Measurements from ENCODE around the gene SYNE2.
"Not testable (repeated sequence)": the region's sequence is repeated elsewhere in the genome, so short reads cannot be mapped to it uniquely, and the experiment has no call there.

SYNE2 gene

DNA sequence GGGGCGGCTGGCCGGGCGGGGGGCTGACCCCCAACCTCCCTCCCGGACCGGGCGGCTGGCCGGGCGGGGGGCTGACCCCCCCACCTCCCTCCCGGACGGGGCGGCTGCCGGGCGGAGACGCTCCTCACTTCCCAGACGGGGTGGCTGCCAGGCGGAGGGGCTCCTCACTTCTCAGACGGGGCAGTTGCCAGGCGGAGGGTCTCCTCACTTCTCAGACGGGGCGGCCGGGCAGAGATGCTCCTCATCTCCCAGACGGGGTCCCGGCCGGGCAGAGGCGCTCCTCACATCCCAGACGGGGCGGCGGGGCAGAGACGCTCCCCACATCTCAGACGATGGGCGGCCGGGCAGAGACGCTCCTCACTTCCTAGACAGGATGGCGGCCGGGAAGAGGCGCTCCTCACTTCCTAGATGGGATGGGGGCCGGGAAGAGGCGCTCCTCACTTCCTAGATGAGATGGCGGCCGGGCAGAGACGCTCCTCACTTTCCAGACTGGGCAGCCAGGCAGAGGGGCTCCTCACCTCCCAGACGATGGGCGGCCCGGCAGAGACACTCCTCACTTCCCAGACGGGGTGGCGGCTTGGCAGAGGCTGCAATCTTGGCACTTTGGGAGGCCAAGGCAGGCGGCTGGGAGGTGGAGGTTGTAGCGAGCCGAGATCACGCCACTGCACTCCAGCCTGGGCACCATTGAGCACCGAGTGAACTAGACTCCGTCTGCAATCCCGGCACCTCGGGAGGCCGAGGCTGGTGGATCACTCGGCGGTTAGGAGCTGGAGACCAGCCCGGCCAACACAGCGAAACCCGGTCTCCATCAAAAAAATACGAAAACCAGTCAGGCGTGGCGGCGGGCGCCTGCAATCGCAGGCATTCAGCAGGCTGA, 185.3 kb downstream of the SYNE2 start:
- not testable (repeated sequence) for DNase-seq (ENCODE audit: low spot score)

DNA sequence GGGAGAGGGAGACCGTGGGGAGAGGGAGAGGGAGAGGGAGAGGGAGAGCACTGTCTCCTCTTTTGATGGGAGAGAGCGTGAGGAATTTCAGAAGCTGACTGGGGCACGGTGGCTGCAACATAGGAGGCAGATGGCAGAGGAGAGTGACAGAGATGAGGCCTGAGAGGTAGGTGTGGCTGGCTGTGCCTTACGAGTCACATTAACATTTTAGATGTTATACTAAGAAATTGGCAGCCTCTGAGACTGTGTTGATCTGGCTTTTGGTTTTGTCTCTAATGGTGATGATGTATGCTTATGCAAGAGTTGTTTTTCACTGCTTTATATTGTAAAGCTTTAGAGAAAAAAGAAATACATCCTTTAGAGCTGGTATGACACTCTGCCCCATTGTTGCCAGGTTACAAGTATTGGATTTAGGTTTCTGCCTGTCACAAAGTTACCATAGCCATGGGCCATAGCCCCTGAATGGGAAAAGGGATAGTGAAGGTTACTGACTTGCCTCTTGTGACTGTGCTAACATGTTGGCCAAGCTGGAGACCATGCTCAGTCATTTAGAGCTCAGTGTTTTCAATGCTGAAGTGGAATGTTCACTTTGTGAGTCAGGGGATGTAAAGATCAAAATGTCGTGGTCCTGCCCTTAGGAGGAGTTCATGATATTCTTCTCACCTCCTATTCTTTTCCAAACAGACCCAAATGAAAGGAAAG, 186.2 kb downstream of the SYNE2 start:
- DNase-seq (ENCODE audit: low spot score): no peak

DNA sequence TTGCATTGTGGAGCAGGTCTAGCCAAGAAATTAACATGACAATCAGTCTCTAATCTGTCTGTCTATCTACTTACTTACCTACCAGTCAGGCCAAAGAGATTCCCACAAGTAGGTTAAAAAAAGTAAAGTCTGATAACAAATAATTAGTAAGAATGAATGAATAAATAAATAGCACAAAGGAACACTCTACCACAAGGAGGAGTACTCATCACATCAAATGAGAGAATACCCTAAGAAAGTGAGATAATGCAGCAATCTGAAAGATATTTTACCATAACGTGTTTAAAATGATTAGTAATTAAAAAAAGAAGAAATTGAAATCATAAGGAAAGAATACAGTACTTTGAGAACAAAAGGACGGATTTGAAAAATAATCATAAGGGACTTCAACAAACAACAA, 187.2 kb downstream of the SYNE2 start:
- DNase-seq (ENCODE audit: low spot score): no peak

DNA sequence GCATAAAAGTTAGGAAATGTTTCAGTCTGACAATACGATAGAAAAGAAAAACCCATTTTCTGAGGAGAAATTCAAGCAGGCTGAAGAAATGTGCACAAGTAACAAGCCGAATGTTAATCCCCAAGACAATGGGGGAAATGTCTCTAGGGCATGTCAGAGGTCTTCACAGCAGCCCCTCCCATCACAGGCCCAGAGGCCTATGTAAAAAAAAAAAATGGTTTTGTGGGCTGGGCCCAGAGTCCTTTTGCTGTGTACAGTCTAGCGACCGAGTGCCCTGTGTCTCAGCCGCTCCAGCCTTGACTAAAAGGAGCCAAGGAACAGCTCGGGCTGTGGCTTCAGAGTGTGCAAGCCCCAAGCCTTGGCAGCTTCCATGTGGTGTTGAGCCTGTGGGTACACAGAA, 190.5 kb downstream of the SYNE2 start:
- not testable (repeated sequence) for DNase-seq (ENCODE audit: low spot score)

DNA sequence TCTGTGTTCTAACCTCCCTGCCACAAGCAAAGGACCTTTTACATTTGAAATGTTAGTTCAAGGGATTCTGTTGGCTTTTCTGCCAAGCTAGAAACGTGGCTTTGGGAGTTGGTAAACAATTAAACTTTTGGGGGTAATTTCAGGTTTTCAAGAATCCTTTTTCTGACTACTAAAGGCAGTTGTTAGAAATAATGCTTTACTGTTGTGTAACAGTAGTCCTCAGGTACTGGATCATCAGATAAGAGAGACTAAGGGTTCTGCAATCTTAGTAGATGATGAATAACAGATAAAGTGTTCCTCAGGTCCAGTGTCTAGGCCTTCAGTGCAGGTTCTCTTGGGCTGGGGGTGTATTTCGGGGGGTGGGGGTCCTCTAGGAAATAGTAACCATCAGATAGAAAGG, 192.3 kb downstream of the SYNE2 start:
- DNase-seq (ENCODE audit: low spot score): no peak

DNA sequence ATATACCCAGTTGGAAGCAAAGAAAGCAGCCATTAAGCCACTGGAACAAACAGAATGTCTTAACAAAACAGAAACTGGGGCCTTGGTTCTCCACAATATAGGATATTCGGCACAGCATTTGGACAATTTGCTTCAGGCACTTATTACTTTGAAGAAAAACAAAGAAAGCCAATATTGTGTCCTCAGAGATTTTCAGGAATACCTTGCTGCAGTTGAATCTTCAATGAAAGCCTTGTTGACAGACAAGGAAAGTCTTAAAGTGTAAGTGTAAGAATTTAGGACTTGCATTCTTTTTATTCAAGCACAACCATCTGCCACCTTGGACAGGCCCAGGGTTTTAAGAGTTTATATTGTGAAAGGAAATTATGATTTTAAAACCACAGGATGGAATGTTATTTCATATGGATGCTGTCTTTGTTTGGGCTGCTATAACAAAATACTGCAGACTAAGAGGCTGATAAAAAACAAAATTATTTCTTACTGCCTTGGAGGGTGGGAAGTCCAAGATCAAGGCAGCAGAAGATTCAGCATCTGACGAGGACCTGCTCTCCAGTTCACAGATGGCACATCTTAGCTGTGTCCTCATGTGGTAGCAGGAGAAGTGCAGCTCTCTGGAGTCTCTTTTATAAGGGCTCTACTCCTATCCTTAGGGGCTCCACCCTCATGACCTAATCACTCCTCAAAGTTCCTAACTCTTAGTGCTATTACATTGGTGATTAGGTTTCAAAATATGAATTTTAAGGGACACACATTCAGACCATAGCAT, 197.0 kb downstream of the SYNE2 start:
- DNase-seq (ENCODE audit: low spot score): no peak

DNA sequence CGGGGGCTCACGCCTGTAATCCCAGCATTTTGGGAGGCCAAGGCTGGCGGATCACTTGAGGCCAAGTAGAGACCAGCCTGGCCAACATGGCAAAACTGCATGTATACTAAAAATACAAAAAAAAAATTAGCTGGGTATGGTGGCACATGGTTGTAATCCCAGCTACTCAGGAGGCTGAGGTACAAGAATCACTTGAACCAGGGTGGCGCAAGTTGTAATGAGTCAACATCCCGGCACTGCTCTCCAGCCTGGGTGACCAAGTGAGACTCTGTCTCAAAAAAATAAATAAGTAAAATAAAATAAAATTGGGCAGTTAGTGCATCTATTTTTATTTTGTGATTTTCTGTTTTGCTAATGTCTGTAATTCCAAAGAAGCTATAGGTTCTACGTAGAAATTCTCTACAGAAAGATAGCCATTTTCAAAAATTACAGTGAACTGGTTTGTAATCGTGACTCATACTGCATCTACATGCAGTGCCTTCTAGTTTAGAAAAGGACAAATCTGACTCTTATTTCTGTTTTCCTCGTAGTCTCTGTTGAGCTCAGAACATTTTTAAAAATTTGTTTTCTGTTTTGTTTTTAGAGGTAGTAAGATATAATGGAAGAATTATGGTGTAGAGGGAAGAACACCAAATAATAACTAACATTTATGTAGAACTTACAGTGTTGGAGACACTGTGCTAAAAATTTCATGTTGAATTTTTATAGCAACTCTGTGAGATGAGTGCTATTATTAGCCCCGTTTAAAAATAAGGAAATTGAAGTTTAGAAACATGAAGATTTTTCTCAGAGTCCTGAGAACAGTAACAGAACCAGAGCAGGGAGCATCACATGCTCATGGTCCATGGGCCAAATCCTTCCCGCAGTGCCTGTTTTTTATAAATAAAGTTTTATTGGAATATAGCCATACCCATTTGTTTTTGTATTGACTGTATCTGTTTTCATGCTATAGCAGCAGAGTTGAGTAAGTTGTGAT, 201.2 kb downstream of the SYNE2 start:
- no peak for DNase-seq (ENCODE audit: low spot score)

DNA sequence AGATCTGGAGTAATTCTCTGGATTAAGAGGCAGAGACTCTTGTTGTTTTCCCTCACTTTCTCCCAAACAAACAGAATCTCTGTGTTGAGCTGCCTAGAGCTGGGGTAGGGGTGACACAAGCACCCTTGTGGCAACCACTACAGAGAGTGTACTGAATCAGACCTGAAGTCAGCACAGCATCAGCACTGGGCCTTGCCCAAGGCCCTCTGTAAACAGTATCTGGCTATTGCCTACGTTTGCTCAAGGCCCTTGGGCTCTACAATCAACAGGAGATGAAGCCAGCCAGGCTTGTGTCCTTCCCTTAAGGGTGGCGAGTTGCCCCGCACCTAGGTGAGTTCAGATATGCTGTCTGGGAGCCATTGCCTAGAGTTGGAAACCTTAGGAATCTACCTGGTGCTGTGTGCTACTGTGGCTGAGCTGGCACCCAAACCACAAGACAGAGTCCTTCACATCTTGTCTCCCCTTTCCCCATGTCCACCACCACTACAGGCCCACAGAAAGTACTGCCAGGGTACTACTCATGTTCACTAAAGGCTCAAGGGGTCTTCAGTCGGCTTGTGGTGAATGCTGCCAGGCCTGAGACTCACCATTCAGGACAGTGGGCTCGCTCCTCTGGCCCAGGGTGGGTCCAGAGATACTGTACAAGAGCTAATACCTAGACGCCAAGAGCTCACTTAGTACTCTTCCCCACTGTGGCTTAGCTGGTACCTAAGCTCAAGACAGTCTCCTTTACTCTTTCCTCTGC, 206.8 kb downstream of the SYNE2 start:
- no peak for DNase-seq (ENCODE audit: low spot score)

DNA sequence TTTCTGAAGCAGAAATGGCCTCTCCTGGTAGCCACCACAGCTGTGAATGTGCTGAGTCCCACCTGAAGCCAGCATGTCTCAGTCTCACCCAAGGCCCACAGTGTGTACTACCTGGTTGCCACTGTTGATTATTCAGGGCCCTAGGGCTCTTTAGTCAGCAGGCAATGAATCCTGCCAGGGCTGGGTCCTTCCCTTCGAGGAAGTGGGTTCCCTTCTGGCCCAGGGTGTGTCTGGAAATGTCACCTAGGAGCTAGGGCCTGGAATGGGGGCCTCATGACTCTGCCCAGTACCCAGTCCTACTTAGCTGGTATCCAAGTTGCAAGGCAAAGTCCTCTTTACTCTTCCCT, 207.4 kb downstream of the SYNE2 start:
- DNase-seq (ENCODE audit: low spot score): no peak

DNA sequence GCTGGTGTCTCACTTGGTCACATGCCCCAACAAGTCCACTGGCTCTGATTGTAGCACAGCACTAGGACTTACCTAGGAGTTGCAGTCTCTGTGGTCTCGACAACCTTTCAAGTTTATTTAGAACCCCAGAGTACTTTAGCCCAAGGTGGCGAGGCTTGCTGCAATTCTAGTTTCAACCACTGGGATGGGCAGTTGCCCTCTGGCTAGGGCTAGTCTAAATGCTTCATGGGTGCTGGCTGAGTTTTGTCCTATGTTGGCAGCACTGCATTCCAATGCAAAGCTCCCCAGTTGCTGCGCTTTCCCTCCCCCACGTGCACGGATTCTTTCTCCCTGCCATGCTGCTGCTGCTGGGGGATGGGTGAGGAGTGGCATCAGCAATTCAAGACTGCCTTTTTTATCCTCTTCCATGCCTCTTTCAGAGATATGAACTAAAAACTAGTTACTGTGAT, 207.9 kb downstream of the SYNE2 start:
- DNase-seq (ENCODE audit: low spot score): no peak

DNA sequence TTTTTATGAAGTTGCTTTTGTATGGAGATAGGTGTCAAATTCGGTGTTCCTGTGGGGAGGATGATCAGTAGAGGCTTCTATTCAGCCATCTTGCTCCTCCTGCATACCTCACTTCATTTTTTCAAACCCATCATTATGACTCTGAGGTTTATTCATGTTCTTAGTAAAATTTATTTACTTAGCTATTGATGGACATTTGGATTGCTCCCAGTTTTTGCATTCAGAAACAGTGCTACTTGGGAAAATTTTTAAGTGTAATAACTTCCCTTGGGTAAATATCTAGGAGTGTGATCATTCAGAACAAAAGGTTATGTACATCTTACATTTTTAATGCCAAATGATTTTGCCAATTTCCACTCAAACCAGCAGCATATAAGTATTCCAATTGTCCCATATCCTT, 208.3 kb downstream of the SYNE2 start:
- no peak for DNase-seq (ENCODE audit: low spot score)

DNA sequence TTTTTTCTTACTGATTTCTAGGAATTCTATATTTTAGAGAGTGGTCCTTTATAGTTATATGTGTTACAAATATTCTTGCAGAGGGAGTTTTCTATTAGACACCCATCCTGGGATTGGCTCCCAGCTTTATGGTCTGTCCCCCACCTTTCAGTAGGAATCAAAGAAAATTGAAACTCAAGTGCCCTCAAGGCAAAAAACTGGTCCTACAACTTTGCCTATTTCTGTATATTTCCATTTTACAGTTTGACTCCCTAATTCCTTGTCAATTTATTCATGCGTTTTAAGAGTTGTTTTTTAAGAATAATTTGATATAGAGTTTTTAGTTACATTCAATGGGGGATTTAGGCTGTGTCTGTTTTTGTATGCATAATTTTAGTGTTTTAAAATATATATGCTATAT, 208.9 kb downstream of the SYNE2 start:
- no peak for DNase-seq (ENCODE audit: low spot score)

DNA sequence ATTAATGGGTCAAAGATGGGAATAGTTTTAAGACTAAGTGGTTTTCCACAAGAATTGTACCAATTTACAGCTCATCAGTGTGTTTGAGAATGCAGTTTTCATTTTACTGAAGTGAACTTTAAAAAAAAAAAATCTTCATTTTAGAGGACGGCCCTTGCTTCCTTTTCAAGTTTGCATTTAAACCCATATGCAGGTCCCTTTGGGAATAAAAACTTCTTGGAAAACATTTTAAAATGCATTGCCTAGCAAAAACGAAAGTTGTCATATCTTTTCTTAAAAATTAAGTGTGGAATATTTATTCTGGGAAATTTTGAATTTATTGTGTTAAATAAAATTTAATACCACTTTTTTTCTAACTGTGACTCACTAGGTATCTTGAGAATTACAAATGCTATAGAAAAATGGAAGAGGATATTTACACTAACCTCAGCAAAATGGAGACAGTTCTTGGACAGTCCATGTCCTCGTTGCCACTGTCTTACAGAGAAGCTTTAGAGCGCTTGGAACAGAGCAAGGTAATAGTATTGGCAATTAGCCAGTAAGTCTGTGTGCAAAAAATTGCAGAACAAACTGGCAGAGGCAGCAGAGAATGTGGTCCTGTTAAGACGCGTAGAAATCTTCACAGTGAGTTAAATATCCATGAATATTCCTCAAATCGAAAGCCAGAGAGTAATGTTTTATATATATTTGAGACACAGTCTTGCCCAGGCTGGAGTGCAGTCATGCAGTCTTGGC, 209.7 kb downstream of the SYNE2 start:
- DNase-seq (ENCODE audit: low spot score): no peak

DNA sequence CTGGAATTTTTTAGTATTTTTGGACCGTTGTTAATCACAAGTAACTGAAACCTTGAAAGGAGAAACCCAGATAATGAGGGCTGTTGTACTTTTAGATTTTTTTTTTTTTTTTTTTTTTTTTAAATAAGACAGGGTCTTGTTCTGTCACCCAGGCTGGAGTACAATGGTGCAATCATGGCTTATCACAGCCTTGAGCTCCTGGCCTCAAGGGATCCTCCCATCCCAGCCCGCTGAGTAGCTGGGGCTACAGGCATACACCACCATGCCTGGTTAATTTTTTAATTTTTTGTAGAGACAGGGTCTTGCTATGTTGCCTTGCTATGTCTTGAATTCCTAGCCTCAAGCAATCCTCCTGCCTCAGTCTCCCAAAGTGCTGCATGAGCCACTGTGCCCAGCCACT, 211.6 kb downstream of the SYNE2 start:
- DNase-seq (ENCODE audit: low spot score): no peak

DNA sequence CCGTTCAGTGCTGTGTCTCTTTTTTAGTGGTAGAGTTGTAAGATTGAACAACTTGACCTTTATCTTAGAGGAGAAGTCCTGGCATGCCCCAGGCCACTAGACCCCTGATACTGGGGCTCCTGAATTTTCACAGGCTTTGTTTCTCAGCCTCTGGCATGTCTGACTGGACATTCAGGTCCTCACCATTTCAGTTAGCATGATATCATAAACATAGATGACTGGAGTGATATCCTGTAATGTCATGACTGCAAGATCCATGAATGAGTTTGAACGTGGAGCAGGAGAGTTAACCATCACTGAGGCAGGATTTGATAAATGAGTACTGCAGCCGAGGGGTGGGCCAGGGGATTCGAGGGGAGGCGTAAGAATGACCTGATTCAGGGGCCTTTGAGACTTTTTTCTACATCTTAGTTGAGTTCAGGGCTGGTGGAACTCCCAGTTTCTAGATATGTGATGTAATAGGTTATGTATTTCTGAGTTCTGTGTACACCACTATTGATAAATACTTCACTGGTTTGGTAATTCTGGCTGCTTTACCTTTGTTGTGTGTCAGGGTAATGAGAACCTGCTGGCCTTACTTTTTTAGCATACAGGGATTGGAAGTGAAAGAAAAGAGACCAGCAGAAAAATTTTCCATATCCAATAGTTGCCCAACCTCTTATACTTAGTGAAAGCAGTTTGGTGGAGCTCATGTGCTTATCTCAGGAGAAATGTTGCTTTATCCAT, 217.0 kb downstream of the SYNE2 start:
- DNase-seq (ENCODE audit: low spot score): no peak

DNA sequence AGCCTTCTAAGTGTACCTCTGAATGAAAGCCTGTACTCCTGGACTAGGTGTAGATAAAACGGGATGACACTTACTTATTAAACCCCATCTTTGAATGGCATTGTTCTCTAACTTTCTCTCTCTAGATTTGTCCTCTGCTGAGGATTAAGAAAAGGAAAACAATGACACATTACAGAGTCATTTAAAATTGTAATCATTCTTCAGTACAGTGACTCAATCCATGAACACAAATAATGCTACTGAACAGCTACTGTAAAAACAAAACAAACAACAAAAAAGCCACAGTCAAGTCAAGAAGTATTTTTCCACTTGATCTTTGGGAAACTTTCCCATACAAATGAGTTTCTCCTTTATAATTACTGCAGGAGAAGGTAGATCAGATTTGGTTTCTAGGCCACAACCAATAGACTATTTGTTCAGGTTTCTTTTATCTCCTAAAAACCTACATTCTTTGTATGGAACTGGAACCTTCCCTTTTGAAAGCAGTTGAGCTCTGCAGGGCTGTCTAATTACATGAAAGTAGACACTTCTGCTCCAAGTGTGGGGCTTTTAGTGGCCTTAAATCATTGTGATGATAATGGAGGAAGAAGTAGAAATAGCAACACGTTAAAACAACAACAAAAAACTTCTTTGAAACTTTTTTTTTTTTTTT, 222.3 kb downstream of the SYNE2 start:
- DNase-seq (ENCODE audit: low spot score): no peak

DNA sequence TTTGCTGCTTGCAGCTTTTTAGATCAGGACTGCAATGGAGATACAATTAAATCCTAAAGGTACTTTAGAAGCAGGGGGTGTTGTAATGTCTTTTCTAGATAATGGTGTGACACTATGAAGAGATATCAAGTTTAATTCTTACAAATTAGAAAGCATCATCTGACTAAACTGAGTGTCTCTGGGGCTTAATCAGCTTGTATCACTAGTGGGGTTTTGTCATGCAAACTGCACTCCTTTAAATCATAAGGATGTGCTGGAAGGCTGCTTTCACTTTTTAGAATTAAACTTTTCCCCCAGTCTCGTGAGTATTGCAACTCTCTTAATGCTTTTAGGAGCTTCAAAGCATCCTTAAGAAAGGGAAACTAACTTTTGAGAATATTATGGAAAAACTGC, 222.8 kb downstream of the SYNE2 start:
- no peak for DNase-seq (ENCODE audit: low spot score)

DNA sequence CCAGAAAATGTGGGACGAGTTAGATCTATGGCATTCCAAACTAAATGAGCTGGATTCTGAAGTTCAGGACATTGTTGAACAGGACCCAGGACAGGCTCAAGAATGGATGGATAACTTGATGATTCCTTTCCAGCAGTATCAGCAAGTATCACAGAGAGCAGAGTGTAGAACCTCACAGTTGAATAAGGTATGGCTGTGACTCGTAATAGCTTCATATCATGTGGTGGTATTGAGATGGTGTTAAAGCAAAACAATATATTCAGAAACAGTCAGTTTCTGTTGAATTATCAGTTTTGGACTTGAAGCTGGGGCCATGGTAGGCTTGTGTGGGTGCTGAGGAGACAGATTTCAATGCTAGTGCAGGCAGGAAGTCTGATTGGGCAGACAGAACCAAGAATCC, 227.6 kb downstream of the SYNE2 start:
- no peak for DNase-seq (ENCODE audit: low spot score)

DNA sequence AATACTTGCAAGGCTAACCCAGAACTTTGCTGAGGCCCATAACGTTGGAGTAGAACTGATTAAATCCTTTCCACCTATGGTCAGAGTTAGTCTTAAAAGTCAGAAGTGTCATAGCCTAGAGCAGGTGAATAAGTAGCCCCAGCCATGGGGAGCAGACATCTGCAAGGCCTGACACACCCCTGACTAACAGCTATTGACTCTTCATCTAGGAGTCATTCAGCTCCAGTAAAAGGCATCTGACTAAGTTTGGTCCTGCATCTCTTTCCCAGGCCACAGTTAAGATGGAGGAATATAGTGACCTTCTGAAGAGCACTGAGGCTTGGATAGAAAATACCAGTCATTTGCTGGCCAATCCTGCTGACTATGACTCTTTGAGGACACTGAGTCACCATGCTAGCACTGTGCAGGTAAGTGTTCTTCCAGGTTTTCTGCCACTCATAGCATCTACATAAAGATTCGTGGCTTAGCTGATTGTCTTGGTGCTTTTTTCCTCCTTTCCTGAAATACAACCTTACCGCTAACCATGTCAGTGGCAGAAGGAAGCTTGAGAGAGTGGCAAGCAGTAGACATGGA, 228.5 kb downstream of the SYNE2 start:
- no peak for DNase-seq (ENCODE audit: low spot score)
